ENCODE measurements around the gene NCK1.

DNA sequence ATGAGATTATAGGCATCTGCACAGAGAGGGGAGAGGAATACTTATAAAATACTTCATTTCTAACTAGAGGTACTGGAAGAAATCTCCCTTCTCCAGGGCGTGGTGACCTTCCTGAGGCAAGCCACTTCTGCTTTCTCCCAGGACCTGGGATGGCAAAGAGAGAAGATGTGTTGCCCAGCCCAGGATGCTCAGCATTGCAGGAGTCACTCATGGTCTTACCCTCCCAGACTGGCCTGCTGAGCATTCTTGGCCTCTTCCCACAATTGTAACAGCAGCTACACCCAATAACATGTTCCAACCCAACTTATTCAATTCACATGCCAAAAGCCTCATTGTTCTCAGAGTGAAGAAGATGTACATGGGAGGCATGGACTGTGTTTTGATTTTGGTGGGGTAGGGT lies 133.6 kb downstream of the NCK1 start:
- TF ChIP-seq, protein P1, sequence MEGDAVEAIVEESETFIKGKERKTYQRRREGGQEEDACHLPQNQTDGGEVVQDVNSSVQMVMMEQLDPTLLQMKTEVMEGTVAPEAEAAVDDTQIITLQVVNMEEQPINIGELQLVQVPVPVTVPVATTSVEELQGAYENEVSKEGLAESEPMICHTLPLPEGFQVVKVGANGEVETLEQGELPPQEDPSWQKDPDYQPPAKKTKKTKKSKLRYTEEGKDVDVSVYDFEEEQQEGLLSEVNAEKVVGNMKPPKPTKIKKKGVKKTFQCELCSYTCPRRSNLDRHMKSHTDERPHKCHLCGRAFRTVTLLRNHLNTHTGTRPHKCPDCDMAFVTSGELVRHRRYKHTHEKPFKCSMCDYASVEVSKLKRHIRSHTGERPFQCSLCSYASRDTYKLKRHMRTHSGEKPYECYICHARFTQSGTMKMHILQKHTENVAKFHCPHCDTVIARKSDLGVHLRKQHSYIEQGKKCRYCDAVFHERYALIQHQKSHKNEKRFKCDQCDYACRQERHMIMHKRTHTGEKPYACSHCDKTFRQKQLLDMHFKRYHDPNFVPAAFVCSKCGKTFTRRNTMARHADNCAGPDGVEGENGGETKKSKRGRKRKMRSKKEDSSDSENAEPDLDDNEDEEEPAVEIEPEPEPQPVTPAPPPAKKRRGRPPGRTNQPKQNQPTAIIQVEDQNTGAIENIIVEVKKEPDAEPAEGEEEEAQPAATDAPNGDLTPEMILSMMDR (IDR thresholded peaks at IDR 0.05) = no peak
- TF ChIP-seq POLR2A (IDR thresholded peaks at IDR 0.05) = no peak

Measured in uterus (tissue), 2 donors.